HG03571 (cell line): Measurements from ENCODE around the gene BARD1.
"Not testable (repeated sequence)": the region's sequence is repeated elsewhere in the genome, so short reads cannot be mapped to it uniquely, and the experiment has no call there.

Experiments used
- ATAC-seq: cut with Tn5 transposase; IDR thresholded peaks from one replicate; pipeline ENCODE4 v1.9.1; 2021; ENCODE audit not compliant: unreplicated experiment

BARD1 gene

GRCh38 chr2:214808981-214809750, at the start of gene BARD1:
Gene BARD1, minus strand, starts transcription at chr2:214809683. Its CDS starts 114 bp downstream, at chr2:214809569.
- ATAC-seq, result peak; percentile 25

DNA sequence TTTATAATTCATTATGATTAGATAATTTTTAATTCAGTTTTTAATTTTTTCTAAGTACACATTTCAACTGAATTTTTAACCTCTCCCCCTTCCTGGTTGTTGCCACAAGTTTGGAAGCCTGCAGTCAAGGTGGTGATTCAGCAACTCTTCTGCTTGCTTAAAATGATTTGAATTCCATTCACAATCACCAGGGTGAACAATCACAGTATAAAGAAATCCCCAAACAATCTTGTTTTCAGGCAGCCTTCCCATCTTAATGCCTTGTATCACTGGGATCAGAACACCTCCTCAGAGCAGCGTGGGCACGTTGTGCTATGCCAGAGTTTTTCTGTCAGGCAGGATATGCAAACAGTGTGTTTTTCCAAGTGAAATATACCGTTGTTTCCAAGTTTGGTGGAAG, 46.7 kb upstream of the BARD1 start:
- no peak for ATAC-seq

DNA sequence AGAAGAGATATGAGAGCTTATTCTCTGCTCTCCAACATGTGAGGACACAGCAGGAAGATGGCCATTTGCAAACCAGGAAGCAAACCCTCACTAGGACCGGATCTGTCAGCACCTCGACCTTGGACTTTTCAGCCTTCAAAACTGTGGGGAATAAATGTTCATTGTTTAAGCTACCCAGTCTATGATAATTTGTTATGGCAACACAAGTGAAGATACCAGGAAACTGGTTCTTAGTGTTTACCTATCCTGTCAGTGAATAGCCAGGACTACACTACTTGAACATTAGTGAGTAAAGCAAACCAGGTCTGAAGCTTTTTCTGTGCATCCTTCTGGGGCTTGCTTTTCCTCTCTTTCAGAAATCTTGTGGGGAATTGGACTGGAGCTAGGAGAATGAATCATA, 44.4 kb upstream of the BARD1 start:
- no peak for ATAC-seq

GRCh38 chr2:214843823-214844222, 34.3 kb upstream of the BARD1 start:
- ATAC-seq, result no peak

DNA sequence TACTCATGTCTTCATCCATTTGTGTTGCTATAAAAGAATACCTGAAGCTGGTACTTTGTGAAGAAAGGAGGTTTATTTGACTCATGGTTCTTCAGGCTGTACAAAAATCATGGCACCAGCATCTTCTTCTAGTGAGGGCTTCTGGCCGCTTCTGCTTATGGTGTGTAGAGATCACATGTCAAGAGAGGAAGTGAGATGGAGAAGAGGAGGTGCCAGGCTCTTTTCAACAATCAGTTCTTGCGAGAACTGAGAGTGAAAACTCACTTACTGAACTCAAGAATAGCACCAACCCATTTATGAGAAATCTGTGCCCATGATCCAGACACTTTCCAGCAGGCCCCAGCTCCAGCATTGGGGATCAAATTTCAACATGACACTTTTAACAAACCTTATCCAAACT, 30.0 kb upstream of the BARD1 start:
- no peak for ATAC-seq

- no peak for ATAC-seq
Measured at GRCh38 chr2:214837466-214837865, 28.0 kb upstream of the BARD1 start.

- ATAC-seq, result no peak
Measured at GRCh38 chr2:214836568-214836967, 27.1 kb upstream of the BARD1 start.

GRCh38 chr2:214830794-214831346, 21.4 kb upstream of the BARD1 start:
- no peak for ATAC-seq

DNA sequence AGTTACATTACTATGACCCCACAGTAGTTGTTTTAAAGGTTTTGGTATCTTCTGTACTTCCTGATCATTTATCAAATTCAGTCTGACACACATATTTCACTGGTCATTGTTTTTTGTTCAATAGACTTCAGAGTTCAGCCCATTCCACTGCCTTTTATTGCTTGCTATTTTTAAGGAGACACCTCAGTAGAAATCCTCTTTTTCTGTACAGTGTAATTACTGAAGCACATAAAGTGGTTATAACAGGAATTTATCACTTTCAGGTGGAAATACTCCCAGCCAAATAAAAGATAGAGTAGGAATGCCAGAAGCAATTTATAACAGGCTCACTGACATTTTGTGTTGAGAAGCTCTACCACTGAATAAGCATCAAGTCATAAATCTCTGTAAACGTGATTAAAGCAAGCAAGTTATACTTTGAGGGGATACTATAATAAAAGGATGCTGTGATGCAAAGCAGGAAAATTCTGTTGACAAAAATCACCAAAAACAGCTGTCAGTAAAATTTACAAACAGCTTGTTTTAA, 6.6 kb upstream of the BARD1 start:
- ATAC-seq, result no peak

GRCh38 chr2:214810671-214811070, 1.2 kb upstream of the BARD1 start:
- no peak for ATAC-seq

DNA sequence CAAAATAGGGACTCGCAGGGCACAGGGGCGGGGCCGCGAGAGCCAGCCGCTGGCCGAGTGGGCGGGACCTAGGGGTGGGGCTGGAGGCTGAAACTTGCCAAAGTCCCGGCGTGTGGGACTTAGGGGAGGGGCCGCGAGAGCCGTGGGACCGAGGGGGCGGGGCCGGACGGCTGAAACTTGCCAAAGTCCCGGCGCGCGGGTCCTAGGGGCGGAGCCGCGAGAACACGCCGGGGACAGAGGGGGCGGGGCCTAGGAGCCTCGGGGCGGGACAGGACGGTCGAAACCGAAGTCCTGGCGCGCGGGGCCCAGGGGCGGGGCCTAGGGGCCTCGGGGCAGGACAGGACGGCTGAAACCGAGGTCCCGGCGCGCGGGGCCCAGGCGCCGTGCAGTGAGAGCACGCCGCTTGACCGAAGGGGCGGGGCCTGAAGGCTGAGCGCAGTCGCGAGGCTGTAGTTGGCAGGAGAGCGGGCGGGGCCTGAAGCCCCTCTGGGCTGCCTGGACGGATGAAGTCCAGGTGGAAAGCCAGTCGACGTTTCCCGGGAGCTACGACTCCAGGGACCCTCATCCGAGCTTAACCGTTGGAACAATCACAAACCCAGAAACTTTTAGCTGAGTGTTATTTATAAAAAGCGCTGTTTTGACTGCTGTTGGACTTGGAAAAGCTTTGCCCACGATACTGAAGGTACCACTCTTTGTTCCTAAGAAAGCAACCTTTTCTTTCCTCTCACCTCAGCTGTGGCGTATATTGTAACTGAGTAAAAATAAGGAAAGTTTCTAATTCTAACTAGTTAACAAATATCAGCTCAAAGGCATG, 475 bp upstream of the BARD1 start:
- peak; percentile 87 for ATAC-seq

DNA sequence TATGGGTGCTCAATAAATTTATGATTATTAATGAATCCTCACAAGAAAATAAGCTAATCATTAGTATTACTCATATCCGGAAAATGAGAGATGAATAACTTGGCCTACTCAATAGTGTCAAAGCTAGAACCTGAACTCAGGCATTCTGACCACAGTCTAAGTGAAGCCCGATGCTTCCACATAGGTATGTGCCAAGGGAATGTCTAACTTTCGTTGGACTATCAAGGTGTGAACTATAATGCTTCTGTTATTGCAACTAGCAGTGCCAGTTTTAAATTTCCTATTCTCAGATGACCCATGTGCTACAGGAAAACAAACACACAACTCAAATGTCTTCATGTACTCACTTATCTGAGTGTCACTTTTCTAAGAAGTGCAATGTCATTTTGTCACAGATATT, 1.8 kb downstream of the BARD1 start:
- ATAC-seq, result no peak

- no peak for ATAC-seq
Measured at GRCh38 chr2:214801768-214802397, 7.6 kb downstream of the BARD1 start.

GRCh38 chr2:214801068-214801467, 8.4 kb downstream of the BARD1 start:
- ATAC-seq, result no peak

GRCh38 chr2:214800180-214800579, 9.3 kb downstream of the BARD1 start:
- no peak for ATAC-seq

GRCh38 chr2:214796911-214797310, 12.6 kb downstream of the BARD1 start:
- no peak for ATAC-seq

GRCh38 chr2:214783181-214783580, 26.3 kb downstream of the BARD1 start:
- ATAC-seq, result not testable (repeated sequence)

DNA sequence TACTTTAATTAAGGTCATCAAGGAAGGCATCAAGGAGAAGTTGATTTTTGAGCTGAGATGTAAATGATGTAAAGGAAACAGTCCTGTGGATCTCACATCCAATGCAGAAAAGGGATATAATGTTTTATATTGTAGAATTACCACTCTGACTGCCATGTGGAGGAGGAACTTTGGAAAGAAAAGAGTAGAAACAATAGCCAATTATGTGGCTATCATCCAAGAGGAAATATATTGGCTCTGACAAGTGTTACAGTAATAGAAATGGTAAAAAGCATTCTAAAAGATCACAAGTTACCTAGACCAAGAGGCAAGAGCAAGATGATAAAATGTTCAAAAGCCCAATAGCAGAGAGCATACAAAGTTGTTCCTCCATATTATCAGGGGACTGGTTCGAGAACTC, 26.8 kb downstream of the BARD1 start:
- ATAC-seq, result no peak

- no peak for ATAC-seq
Measured at GRCh38 chr2:214781226-214781625, 28.3 kb downstream of the BARD1 start.

DNA sequence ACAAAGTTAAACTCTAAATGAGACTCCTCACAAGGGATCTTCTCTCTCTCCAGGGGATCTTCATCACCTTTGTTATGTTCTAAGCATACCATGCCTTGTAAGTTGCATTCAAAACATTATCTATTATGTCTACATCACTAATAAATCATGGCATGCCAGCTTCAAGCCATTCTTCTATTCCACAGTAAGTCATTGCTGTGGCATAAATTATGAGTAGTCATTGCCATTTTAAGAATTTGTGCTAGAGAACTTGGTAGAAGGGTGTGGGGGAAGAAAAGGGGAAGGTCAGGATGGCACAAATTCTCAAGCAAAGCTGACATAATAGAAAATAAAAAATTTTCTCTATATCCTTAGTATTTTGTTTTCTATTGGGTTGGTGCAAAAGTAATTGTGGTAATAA, 33.5 kb downstream of the BARD1 start:
- no peak for ATAC-seq

GRCh38 chr2:214774108-214774507, 35.4 kb downstream of the BARD1 start:
- ATAC-seq, result no peak
